Coronary artery (tissue), 2 donors: ENCODE data around the gene JAZF1.

Experiments used
- DNase-seq: peaks from one replicate; pipeline ENCODE4 v3.0.0-alpha.2; 2017; ENCODE audit warnings: low spot score
- H3K27ac ChIP-seq, 2 donors: fragments of 200-600 bp; sonication (generic); one replicate each; pipeline ENCODE4 v1.5.1; 2016 to 2019
- H3K4me3 ChIP-seq: fragments of 200-600 bp; sonication (generic); 2 replicates; pipeline ENCODE4 v1.5.1; 2016; ENCODE audit warnings: mild to moderate bottlenecking, moderate library complexity
- TF ChIP-seq, protein P1 (sequence below): fragments of 200-600 bp; sonication (generic); IDR thresholded peaks from one replicate; pipeline ENCODE4 v1.5.1; 2019; ENCODE audit warnings: antibody characterized with exemption

Gene JAZF1

GRCh38 chr7:28037220-28038010, 143.2 kb downstream of the JAZF1 start:
- Histone ChIP-seq H3K4me3 (no peak overlapping the region), H3K27ac (peak overlapping the region in 1 of 2 donors; percentile 78)
- DNase-seq: no peak
- TF ChIP-seq, protein P1, sequence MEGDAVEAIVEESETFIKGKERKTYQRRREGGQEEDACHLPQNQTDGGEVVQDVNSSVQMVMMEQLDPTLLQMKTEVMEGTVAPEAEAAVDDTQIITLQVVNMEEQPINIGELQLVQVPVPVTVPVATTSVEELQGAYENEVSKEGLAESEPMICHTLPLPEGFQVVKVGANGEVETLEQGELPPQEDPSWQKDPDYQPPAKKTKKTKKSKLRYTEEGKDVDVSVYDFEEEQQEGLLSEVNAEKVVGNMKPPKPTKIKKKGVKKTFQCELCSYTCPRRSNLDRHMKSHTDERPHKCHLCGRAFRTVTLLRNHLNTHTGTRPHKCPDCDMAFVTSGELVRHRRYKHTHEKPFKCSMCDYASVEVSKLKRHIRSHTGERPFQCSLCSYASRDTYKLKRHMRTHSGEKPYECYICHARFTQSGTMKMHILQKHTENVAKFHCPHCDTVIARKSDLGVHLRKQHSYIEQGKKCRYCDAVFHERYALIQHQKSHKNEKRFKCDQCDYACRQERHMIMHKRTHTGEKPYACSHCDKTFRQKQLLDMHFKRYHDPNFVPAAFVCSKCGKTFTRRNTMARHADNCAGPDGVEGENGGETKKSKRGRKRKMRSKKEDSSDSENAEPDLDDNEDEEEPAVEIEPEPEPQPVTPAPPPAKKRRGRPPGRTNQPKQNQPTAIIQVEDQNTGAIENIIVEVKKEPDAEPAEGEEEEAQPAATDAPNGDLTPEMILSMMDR: no peak

- Histone ChIP-seq H3K4me3 (no peak overlapping the region), H3K27ac (peak overlapping the region in 1 of 2 donors; percentile 78)
- TF ChIP-seq, protein P1: no peak
- DNase-seq: no peak
Measured at GRCh38 chr7:28036696-28037095, 143.9 kb downstream of the JAZF1 start.

DNA sequence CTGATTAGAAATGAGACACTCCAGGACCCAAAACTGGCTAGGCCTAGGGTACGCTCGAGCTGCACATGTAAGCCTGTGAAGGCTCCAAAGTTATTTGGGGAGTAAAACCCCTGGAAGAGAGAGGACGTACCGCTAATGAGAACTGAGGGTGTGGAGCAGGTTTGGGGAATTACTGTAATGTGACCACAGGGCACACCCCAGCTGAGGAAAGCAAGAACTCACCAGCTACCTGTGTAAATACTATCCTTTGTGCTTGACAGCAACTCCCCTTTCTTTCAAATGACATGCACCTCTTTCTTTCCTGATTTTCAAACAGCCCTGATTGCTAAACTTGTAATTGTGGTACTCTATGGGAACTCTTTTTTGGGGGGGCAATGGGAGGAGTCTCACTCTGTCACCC, 147.2 kb downstream of the JAZF1 start:
- TF ChIP-seq, protein P1: no peak
- DNase-seq: no peak
- no peak overlapping the region for H3K27ac ChIP-seq
- H3K4me3 ChIP-seq: no peak overlapping the region

GRCh38 chr7:28032738-28033380, 147.7 kb downstream of the JAZF1 start:
- TF ChIP-seq, protein P1: no peak
- no peak overlapping the region for H3K4me3 ChIP-seq
- no peak for DNase-seq
- no peak overlapping the region for H3K27ac ChIP-seq

DNA sequence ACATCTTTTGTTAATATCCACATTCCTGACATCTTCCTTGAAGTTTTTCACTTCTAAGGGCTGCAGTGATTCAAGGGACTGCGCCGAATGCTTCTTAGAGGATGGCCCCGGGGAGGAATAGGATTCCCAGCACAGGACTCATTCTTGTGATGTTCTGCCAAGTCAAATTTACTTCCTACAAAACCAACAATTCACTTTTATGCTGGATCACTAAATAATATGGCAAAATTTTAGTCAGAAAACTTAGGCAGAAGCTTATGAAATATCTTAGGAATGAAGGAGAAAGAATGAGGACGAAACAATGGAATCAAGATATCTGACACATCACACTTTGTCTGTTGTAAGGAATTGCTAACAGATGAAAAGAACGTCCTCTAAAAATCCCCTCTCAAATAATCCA, 151.5 kb downstream of the JAZF1 start:
- no peak for DNase-seq
- TF ChIP-seq, protein P1: no peak
- Histone ChIP-seq H3K27ac (no peak overlapping the region), H3K4me3 (no peak overlapping the region)

DNA sequence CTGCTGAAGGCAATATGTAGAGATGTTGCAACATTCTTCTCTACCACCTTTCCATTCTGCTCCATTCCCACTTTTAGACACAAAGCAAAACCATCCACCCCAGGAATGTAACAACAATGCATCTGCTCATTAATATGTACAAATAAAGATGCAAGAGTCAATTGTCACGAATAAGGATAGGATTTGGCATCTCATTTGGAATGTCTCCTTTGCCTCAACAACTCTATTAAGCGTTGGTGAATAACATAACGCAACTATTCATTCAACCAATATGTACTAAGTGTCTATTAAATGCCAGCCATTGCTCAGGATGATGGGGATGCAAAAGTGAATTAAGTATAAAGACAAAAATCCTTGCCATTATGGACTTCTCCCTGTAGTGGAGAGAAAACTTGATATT, 152.1 kb downstream of the JAZF1 start:
- TF ChIP-seq, protein P1: no peak
- no peak overlapping the region for H3K4me3 ChIP-seq
- no peak for DNase-seq
- no peak overlapping the region for H3K27ac ChIP-seq

DNA sequence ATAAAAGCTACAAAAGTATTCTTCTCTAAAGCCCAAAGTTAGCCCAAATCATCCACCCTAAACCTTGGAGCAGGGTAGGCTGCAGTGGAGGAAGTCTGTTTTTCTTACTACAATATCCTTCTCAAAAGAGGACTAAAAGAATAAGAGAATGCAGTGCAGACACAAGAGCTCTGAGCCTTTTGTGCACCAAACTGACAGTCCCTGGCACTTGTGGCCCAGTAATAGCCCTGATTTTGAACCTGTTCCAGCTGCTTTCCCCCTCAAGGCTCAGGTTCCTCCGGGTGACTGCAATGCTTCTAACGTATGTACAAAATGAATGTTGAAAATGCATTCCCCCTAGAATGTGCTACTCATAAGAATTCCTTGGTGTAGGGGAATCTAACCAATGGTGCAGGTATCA, 154.4 kb downstream of the JAZF1 start:
- Histone ChIP-seq H3K27ac (no peak overlapping the region), H3K4me3 (no peak overlapping the region)
- DNase-seq: no peak
- TF ChIP-seq, protein P1: no peak
